AG20443 (cell line): ENCODE data around the gene FAM229B.
A peak's percentile ranks its signal among the peaks of the same experiment; 100 is the strongest.

ENCODE experiments used
- DNase-seq: peaks from one replicate; pipeline ENCODE4 v3.0.0; 2012; ENCODE audit warnings: low spot score, mixed read lengths

The FAM229B gene

GRCh38 chr6:112144145-112144926, 56.9 kb downstream of the FAM229B start:
- DNase-seq, result peak; percentile 14

- DNase-seq, result no peak
Measured at GRCh38 chr6:112145080-112145573, 57.7 kb downstream of the FAM229B start.

- no peak for DNase-seq
Measured at GRCh38 chr6:112148103-112148502, 60.7 kb downstream of the FAM229B start.

GRCh38 chr6:112149236-112149635, 61.8 kb downstream of the FAM229B start:
- DNase-seq, result no peak

- peak; percentile 44 for DNase-seq
Measured at GRCh38 chr6:112149719-112150263, 62.4 kb downstream of the FAM229B start.

GRCh38 chr6:112150363-112150762, 63.0 kb downstream of the FAM229B start:
- DNase-seq, result peak; percentile 37
